Measurements from ENCODE around the gene NPFF.

- TF ChIP-seq ZNF232 (CRISPR knock-in tag; IDR thresholded peaks at IDR 0.05) (no peak), PREB (CRISPR knock-in tag; IDR thresholded peaks at IDR 0.05; ENCODE audit: borderline replicate concordance) (no peak), CTCF (IDR thresholded peaks at IDR 0.05) (no peak), USF2 (CRISPR knock-in tag; IDR thresholded peaks at IDR 0.05) (no peak), ZNF671 (CRISPR knock-in tag; IDR thresholded peaks at IDR 0.05) (no peak), FOXP1 (CRISPR knock-in tag; IDR thresholded peaks at IDR 0.05; ENCODE audit: borderline replicate concordance) (no peak), ZSCAN18 (CRISPR knock-in tag; IDR thresholded peaks at IDR 0.05) (no peak), ARID4B (CRISPR knock-in tag; IDR thresholded peaks at IDR 0.05; ENCODE audit: borderline replicate concordance) (no peak), CBFB (CRISPR knock-in tag; IDR thresholded peaks at IDR 0.05; ENCODE audit: low read depth) (no peak), FOXJ3 (CRISPR knock-in tag; IDR thresholded peaks at IDR 0.05; ENCODE audit: borderline replicate concordance) (no peak), ATF3 (CRISPR knock-in tag; conservative IDR thresholded peaks at IDR 0.05) (no peak), AFF4 (CRISPR knock-in tag; IDR thresholded peaks at IDR 0.05; ENCODE audit: borderline replicate concordance) (no peak)
Measured at GRCh38 chr12:53493610-53494391, 13.5 kb downstream of the NPFF start.
